Measurements from ENCODE around the gene CAV3.

Gene CAV3

DNA sequence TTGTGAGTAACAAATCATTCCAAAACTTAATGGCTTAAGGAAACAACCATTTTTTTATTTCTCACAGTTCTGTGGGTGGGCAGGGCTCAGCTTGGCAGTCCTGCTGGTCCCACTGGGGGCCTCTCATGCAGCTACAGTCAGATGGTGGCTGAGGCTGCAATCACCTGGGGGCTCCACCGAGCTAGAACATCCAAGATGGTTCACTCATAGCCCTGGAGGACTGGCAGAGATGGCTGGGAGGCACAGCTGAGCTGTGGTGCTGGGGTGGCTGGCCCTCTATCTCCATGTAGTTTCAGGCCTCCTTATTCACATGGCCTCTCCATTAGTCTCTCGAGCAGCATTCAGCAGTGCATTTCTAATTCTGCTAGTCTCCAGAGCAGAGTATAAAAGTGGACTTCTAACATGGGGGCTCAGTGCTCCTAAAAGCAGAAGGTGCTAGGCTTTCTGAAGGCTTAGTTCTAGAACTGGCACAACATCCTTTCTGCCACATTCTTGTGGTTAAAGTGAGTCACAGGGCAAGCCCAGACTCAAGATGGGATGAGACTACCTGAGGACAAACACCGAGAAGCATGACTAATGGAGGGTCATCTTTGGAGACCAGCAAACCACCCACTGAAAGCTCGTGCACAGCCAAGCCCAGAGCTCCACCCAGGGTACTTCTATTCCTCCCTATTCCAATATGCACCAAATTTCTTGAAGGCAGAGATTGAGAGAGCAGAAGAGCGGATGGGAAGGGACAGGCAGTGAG is 6.3 kb downstream of the CAV3 start:
- DNase-seq (ENCODE audit: low read depth in 1 of 2, low spot score in 1 of 2), result peak in 1 of 2 experiments; percentile 61
- in situ Hi-C loops (cut with HindIII; ENCODE audit: low pct_unique_long_range_greater_than_20kb, low sequenced_read_pairs), result no loop called here
- TF ChIP-seq JUND (IDR thresholded peaks at IDR 0.05; ENCODE audit: low read depth), result no peak

DNA sequence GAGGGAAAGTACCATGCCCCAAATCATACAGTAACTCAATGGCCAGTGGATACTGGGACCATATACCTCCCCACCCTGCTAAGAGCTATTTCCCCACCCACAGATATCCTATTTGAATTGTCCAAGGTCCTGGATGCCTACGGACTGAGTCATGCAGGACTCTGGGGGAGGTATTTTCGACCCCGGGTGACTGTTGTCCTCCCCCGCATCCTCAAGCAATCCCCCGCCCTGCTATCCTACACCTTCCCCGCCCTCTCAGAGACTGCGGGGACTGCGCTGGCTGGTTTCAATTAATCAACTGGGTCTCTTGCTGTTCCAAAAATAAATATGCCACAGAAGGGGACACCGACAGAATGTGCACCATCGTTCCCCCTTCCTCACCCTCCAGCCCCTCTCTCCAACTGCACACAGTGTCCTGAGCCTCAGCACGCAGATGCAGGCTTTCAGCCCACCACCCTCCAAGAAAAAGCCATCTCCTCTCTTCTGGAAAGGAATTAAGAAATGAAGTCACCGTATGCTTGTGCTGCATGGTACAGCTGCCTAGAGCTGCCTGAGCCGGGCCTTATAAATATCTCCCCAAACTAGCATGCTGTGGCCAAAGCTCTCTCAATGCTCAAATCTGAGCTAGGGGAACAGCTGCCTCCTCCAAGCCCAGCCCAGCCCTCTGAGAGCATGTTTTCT is 8.1 kb downstream of the CAV3 start:
- in situ Hi-C loops (cut with HindIII; ENCODE audit: low pct_unique_long_range_greater_than_20kb, low sequenced_read_pairs), result no loop called here
- no peak for TF ChIP-seq JUND (IDR thresholded peaks at IDR 0.05; ENCODE audit: low read depth)
- no peak for DNase-seq (ENCODE audit: low read depth in 1 of 2, low spot score in 1 of 2)

DNA sequence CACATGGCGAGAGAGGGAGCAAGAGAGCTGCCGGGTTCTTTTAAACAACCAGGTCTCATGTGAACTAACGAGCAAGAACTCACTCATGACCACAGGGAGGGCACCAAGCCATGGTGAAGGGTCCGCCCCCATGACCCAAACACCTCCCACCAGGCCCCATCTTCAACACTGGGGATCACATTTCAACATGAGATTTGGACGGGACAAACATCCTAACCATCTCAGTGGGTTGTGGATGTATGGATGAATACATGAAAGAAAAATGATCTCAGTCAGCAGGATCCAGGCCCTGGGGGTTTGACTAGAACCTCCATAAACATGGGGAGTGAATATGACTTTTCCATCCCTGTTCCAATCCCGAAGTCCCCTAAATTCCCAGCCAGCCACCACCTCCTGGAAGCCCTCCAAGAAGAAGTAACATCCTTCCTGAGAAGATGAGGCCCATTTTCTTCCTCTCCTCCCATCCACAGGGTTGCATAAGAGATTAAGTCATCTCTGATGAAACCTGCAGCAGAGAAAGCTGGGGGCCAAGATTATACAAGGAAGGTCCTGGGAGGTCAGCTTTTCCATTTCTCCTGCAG is 9.5 kb downstream of the CAV3 start:
- no peak for TF ChIP-seq JUND (IDR thresholded peaks at IDR 0.05; ENCODE audit: low read depth)
- in situ Hi-C loops (cut with HindIII; ENCODE audit: low pct_unique_long_range_greater_than_20kb, low sequenced_read_pairs), result no loop called here
- no peak for DNase-seq (ENCODE audit: low read depth in 1 of 2, low spot score in 1 of 2)

DNA sequence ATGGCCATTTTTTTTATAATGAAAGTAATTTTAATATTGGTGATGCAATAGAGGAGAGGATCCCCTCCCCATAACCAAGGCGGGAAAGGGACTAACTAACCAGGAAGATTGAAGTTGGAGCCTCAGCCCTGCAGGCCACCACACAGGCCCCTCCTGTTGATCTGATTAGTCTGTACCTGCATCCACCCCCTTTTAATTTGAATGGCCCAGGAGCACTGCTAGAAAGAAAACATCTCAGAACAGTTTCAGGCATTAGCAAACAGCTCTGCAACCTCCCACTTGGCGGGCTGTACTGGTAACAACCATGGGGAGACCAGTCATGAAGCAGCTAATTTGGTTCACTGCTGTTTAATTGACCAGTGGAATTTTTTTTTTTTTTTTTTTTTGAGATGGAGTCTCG is 10.3 kb downstream of the CAV3 start:
- no peak for DNase-seq (ENCODE audit: low read depth in 1 of 2, low spot score in 1 of 2)
- in situ Hi-C loops (cut with HindIII; ENCODE audit: low pct_unique_long_range_greater_than_20kb, low sequenced_read_pairs), result no loop called here
- no peak for TF ChIP-seq JUND (IDR thresholded peaks at IDR 0.05; ENCODE audit: low read depth)

DNA sequence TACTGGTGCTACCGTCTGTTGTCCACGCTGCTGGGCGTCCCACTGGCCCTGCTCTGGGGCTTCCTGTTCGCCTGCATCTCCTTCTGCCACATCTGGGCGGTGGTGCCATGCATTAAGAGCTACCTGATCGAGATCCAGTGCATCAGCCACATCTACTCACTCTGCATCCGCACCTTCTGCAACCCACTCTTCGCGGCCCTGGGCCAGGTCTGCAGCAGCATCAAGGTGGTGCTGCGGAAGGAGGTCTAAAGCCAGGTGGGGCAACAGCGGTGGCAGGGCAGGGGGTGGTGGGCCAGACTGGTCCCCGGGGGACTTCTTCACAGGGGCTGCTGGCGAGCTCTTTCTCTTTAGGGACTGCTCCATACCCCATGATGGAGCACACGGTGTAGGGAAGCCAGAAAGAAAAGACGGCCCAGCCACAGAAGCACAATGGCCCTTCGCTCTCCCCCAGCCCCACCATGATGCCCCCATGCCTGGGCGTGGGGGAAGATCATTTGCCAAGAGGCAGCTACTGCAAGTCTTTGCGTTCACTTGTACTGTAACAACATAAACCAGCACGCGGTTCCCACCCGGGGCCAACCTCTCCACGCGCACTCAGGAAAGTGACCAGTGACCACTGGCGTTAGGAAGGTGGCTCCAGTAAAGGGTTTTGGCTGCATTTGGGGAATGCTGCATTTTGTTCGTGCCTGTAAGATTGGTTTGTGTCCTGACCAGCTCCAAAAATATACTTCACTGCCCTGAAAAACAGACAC is 12.2 kb downstream of the CAV3 start:
- in situ Hi-C loops (cut with HindIII; ENCODE audit: low pct_unique_long_range_greater_than_20kb, low sequenced_read_pairs), result no loop called here
- no peak for TF ChIP-seq JUND (IDR thresholded peaks at IDR 0.05; ENCODE audit: low read depth)
- no peak for DNase-seq (ENCODE audit: low read depth in 1 of 2, low spot score in 1 of 2)

DNA sequence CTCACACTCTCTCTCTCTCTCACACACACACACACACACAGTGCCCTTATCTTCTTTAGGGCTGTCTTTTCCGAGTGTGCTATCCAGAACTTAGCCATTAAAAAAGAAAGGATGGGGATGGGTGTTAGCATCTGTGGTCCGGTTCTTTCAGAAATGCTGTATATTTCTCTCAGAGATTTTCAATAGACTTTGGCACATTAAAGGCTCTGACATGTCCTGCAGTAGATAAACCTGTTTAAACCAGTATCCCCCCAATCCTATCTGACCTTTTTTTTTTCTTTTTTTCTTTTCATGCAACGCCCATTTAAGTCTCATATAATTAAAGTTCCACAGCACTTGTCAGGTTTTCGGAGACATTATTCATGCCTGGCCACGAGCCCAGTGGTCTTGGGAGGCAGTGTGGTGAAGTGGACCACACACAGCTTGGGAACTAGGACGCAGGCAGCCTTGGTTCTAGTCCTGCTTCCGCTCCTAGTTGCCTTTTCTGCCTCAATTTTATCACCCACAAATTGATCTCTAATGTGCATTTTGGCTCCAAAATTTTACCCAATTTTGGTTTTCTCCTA is 13.3 kb downstream of the CAV3 start:
- DNase-seq (ENCODE audit: low read depth in 1 of 2, low spot score in 1 of 2), result no peak
- in situ Hi-C loops (cut with HindIII; ENCODE audit: low pct_unique_long_range_greater_than_20kb, low sequenced_read_pairs), result no loop called here
- no peak for TF ChIP-seq JUND (IDR thresholded peaks at IDR 0.05; ENCODE audit: low read depth)

DNA sequence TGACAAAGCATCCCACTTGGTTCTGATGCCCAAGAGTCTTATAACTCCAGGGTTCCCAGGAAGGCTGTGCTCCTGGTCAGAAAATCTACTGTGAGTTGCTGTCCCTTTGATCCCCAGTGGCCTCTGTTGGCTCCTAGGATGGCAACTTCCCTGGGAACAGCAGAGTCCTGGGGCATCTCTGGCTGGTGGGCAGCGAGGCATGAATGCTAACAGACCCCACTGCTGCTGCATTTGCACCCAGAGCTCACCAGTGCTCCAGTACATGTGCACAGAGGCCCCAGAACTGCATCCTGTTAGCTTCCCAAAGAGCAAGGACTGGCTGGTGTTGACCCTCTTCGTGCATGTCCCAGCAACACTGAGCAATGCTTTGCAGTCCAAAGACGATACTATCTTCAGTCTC is 15.7 kb downstream of the CAV3 start:
- no peak for TF ChIP-seq JUND (IDR thresholded peaks at IDR 0.05; ENCODE audit: low read depth)

DNA sequence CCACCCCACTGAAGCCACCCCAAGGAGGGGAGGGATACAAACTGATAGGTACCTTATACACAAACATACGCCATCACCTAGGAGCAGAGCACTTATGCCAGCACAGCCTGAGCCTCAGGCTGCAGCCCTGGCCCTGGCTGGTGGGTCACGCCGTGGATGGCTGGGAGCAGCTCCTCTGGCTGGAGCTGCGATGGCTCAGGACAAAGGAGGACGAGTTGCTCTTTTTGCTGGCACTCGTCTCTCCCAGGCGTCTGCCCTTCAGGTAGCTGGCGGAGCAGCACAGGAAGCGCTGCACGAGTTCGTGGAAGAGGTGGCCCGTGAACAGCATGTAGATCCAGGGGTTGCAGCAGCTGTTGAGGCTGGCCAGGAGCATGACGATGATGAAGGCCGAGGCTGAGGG is 19.2 kb downstream of the CAV3 start:
- TF ChIP-seq JUND (IDR thresholded peaks at IDR 0.05; ENCODE audit: low read depth), result no peak
- DNase-seq (ENCODE audit: low read depth in 1 of 2, low spot score in 1 of 2), result no peak
- in situ Hi-C loops (cut with HindIII; ENCODE audit: low pct_unique_long_range_greater_than_20kb, low sequenced_read_pairs), result no loop called here

More for the DNA sequence above, 15.7 kb downstream of the CAV3 start:
- in situ Hi-C loops (cut with HindIII; ENCODE audit: low pct_unique_long_range_greater_than_20kb, low sequenced_read_pairs), result no loop called here
- DNase-seq (ENCODE audit: low read depth in 1 of 2, low spot score in 1 of 2), result no peak

DNA sequence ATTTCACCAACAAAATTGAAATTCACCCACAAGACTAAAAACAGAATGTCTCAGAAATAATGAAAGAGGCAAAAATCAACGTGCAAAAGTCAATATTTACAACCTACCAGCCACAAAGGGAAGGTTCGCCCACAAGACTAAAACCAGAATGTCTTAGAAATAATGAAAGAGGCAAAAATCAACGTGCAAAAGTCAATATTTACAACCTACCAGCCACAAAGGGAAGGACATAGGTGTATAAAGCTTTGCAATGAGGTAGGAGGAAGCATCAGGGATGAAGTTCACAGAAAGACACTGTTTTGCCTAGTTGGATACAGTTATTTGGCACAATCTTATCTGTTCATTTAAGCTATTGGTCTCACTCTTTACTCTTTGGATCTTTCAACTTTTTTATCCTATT is 21.5 kb downstream of the CAV3 start:
- no peak for TF ChIP-seq JUND (IDR thresholded peaks at IDR 0.05; ENCODE audit: low read depth)
- DNase-seq (ENCODE audit: low read depth in 1 of 2, low spot score in 1 of 2), result no peak
- in situ Hi-C loops (cut with HindIII; ENCODE audit: low pct_unique_long_range_greater_than_20kb, low sequenced_read_pairs), result no loop called here

DNA sequence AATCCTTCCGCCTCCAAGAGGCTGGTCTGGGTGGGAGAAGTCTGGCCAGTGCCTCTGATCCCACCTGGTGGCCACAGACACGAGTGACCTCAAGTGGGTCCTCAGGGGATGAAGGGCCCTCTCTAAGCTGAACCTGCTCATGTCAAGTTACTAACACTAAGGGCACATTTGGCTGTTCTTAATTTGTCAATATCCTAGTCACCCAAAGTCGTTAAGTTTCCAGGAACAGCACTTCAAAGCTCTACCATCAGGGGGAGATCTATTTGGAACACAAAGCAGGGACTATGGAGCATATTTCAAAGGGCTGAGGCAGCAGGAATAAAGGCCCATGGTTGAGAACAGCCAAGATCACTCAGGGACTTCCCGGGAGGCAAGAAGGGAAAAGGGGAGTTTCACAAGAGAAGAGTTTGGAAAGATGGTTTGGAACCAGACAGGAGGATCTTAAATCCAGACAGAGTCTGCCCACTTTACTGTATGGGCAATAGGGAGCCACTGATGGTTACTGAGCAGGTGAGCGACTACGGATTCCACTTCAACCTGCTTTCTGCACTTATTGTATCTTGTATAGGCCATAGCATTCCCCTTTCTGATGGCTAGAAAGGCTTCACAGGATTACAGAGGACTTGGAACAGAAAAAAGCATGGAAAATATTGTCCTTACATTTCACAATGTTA is 22.1 kb downstream of the CAV3 start:
- no peak for TF ChIP-seq JUND (IDR thresholded peaks at IDR 0.05; ENCODE audit: low read depth)
- DNase-seq (ENCODE audit: low read depth in 1 of 2, low spot score in 1 of 2), result peak in 1 of 2 experiments; percentile 27
- in situ Hi-C loops (cut with HindIII; ENCODE audit: low pct_unique_long_range_greater_than_20kb, low sequenced_read_pairs), result no loop called here

DNA sequence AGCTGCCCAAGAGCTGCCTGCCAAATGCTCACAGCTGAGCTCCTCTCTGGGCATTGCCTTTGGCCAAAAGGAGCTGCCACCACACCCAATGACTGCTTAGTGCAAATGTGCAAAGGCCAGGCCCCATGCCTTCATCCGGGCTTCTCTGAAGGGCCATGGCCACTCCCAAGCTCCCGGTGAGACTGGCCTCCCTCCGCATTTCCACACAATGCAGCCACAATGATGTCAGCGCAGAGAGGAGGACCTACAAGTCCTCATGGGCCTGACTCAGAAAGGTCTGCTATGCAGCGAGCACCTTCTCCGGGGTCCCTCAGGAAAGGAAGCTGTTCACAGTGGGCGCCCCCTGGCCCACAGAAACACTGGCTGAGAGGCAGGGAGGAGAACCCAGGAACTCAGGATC is 23.1 kb downstream of the CAV3 start:
- DNase-seq (ENCODE audit: low read depth in 1 of 2, low spot score in 1 of 2), result no peak
- in situ Hi-C loops (cut with HindIII; ENCODE audit: low pct_unique_long_range_greater_than_20kb, low sequenced_read_pairs), result no loop called here
- TF ChIP-seq JUND (IDR thresholded peaks at IDR 0.05; ENCODE audit: low read depth), result no peak
